Astrocyte (in vitro differentiated cells and primary cell): ENCODE results near the gene FECH. TPM values are rescaled to one million over a fixed set of nuclear protein-coding genes. Genes with fewer than 3 reads are reported as not detected.
"Not testable (repeated sequence)": the region's sequence is repeated elsewhere in the genome, so short reads cannot be mapped to it uniquely, and the experiment has no call there.

ENCODE experiments used
- DNase-seq: peaks from one replicate; pipeline ENCODE4 v3.0.0-alpha.2; 2010; ENCODE audit warnings: low read depth
- FAIRE-seq: peaks from 2 replicates; lab custom pipeline; 2011; peaks lifted over from hg19 to GRCh38; lab: Jason Lieb, UNC
- H2AFZ ChIP-seq: 2 replicates; pipeline ENCODE4 v1.6.0; 2012; ENCODE audit warnings: low read depth, low read length, inconsistent platforms
- H3K27ac ChIP-seq: 2 replicates; pipeline ENCODE4 v1.5.1; 2011; ENCODE audit warnings: low read depth, low read length, inconsistent platforms
- H3K27me3 ChIP-seq: 2 replicates; pipeline ENCODE4 v1.6.0; 2011; ENCODE audit warnings: low read length, inconsistent platforms; ENCODE audit not compliant: insufficient read depth
- H3K36me3 ChIP-seq: 2 replicates; pipeline ENCODE4 v1.5.1; 2011; ENCODE audit warnings: low read length, inconsistent platforms; ENCODE audit not compliant: insufficient read depth
- H3K4me1 ChIP-seq: 2 replicates; pipeline ENCODE4 v1.5.1; 2011; ENCODE audit warnings: low read length, inconsistent platforms; ENCODE audit not compliant: insufficient read depth
- H3K4me2 ChIP-seq: 2 replicates; pipeline ENCODE4 v1.6.0; 2012; ENCODE audit warnings: low read length, inconsistent platforms
- H3K4me3 ChIP-seq: 2 replicates; pipeline ENCODE4 v1.5.1; 2011; ENCODE audit warnings: low read depth, mild to moderate bottlenecking, low read length, inconsistent platforms; ENCODE audit not compliant: insufficient read depth
- H3K79me2 ChIP-seq: 2 replicates; pipeline ENCODE4 v1.6.0; 2012; ENCODE audit warnings: mild to moderate bottlenecking, low read length, inconsistent platforms; ENCODE audit not compliant: insufficient read depth
- H3K9ac ChIP-seq: 2 replicates; pipeline ENCODE4 v1.6.0; 2012; ENCODE audit warnings: mild to moderate bottlenecking, low read length, inconsistent platforms
- H3K9me3 ChIP-seq: 2 replicates; pipeline ENCODE4 v1.5.1; 2012; ENCODE audit warnings: low read depth, mild to moderate bottlenecking, low read length, inconsistent platforms; ENCODE audit not compliant: insufficient read depth
- H4K20me1 ChIP-seq: 2 replicates; pipeline ENCODE4 v1.6.0; 2012; ENCODE audit warnings: low read length, inconsistent platforms; ENCODE audit not compliant: insufficient read depth
- H3K27ac Mint-ChIP-seq: one replicate; pipeline ENCODE4 v1.8.0; 2021; ENCODE audit warnings: mild to moderate bottlenecking, mixed read lengths; ENCODE audit not compliant: unreplicated experiment
- H3K27me3 Mint-ChIP-seq: one replicate; pipeline ENCODE4 v1.8.0; 2021; ENCODE audit warnings: low read depth, mixed read lengths; ENCODE audit not compliant: unreplicated experiment
- H3K36me3 Mint-ChIP-seq: one replicate; pipeline ENCODE4 v1.8.0; 2021; ENCODE audit warnings: low read depth, mixed read lengths; ENCODE audit not compliant: unreplicated experiment
- H3K4me1 Mint-ChIP-seq: one replicate; pipeline ENCODE4 v1.8.0; 2021; ENCODE audit warnings: low read depth, mixed read lengths; ENCODE audit not compliant: unreplicated experiment
- H3K4me3 Mint-ChIP-seq: one replicate; pipeline ENCODE4 v1.8.0; 2021; ENCODE audit warnings: mild to moderate bottlenecking, moderate library complexity, mixed read lengths; ENCODE audit not compliant: unreplicated experiment
- H3K9me3 Mint-ChIP-seq: one replicate; pipeline ENCODE4 v1.8.0; 2021; ENCODE audit warnings: mild to moderate bottlenecking, mixed read lengths; ENCODE audit not compliant: unreplicated experiment
- CTCF ChIP-seq: IDR thresholded peaks from 2 replicates; pipeline ENCODE4 v1.5.1; 2011; ENCODE audit warnings: low read depth, mild to moderate bottlenecking, inconsistent platforms, low read length, moderate library complexity; ENCODE audit not compliant: insufficient read depth
- EZH2 ChIP-seq: IDR thresholded peaks from 2 replicates; pipeline ENCODE4 v1.6.1; 2012; ENCODE audit warnings: mild to moderate bottlenecking, low read length, inconsistent platforms; ENCODE audit not compliant: insufficient read depth
- total RNA-seq: library from RNA; stranded (reverse); gene quantifications from 2 replicates; pipeline ENCODE4 v1.2.1, GENCODE V29; 2021

FECH gene
- total RNA-seq, 1 donor from 2014 or later, result 25.1 TPM

GRCh38 chr18:57618910-57619309, 32.4 kb upstream of the FECH start:
- H3K4me2 ChIP-seq, result no peak overlapping the region
- H3K4me1 Mint-ChIP-seq, result peaks cover 8% of the 10 kb centered on the region
- no peak overlapping the region for H3K4me3 ChIP-seq
- no peak overlapping the region for H3K4me3 Mint-ChIP-seq
- H3K9ac ChIP-seq, result no peak overlapping the region
- H3K27ac ChIP-seq, result no peak overlapping the region
- DNase-seq, result no peak
- peaks cover 54% of the 10 kb centered on the region for H3K79me2 ChIP-seq
- no peak overlapping the region for H2AFZ ChIP-seq
- H4K20me1 ChIP-seq, result peaks cover 24% of the 10 kb centered on the region
- no peak for TF ChIP-seq CTCF
- TF ChIP-seq EZH2, result no peak
- H3K36me3 Mint-ChIP-seq, result peaks cover 13% of the 10 kb centered on the region
- no peak for FAIRE-seq
- H3K27me3 Mint-ChIP-seq, result no peaks in the 10 kb centered on the region
- H3K9me3 ChIP-seq, result no peaks in the 10 kb centered on the region
- H3K27ac Mint-ChIP-seq, result no peak overlapping the region
- peaks cover 25% of the 10 kb centered on the region for H3K36me3 ChIP-seq
- H3K4me1 ChIP-seq, result peaks cover 14% of the 10 kb centered on the region
- no peaks in the 10 kb centered on the region for H3K27me3 ChIP-seq
- no peaks in the 10 kb centered on the region for H3K9me3 Mint-ChIP-seq

GRCh38 chr18:57603871-57604270, 17.4 kb upstream of the FECH start:
- TF ChIP-seq CTCF (no peak), EZH2 (no peak)
- Histone ChIP-seq H3K9me3 (no peaks in the 10 kb centered on the region), H2AFZ (no peak overlapping the region), H3K9ac (no peak overlapping the region), H3K27ac (no peak overlapping the region), H3K4me1 (no peaks in the 10 kb centered on the region), H3K79me2 (no peaks in the 10 kb centered on the region), H3K36me3 (peaks cover 61% of the 10 kb centered on the region), H3K4me3 (no peak overlapping the region), H3K27me3 (no peaks in the 10 kb centered on the region), H3K4me2 (no peak overlapping the region), H4K20me1 (peaks cover 9% of the 10 kb centered on the region)
- no peaks in the 10 kb centered on the region for H3K27me3 Mint-ChIP-seq
- no peaks in the 10 kb centered on the region for H3K4me1 Mint-ChIP-seq
- peaks cover 23% of the 10 kb centered on the region for H3K36me3 Mint-ChIP-seq
- H3K4me3 Mint-ChIP-seq, result no peak overlapping the region
- H3K27ac Mint-ChIP-seq, result no peak overlapping the region
- FAIRE-seq (no peak), DNase-seq (no peak)
- H3K9me3 Mint-ChIP-seq, result no peaks in the 10 kb centered on the region

- Mint-ChIP-seq H3K4me3 (no peak overlapping the region), H3K27ac (no peak overlapping the region), H3K36me3 (peaks cover 8% of the 10 kb centered on the region), H3K9me3 (no peaks in the 10 kb centered on the region), H3K27me3 (no peaks in the 10 kb centered on the region), H3K4me1 (no peaks in the 10 kb centered on the region)
- H4K20me1 ChIP-seq, result no peaks in the 10 kb centered on the region
- no peak overlapping the region for H3K9ac ChIP-seq
- H3K4me2 ChIP-seq, result no peak overlapping the region
- peaks cover 4% of the 10 kb centered on the region for H3K36me3 ChIP-seq
- H3K27me3 ChIP-seq, result no peaks in the 10 kb centered on the region
- DNase-seq, result no peak
- TF ChIP-seq CTCF (no peak), EZH2 (no peak)
- no peak for FAIRE-seq
- H3K27ac ChIP-seq, result no peak overlapping the region
- no peaks in the 10 kb centered on the region for H3K9me3 ChIP-seq
- H2AFZ ChIP-seq, result no peak overlapping the region
- no peak overlapping the region for H3K4me3 ChIP-seq
- no peaks in the 10 kb centered on the region for H3K4me1 ChIP-seq
- no peaks in the 10 kb centered on the region for H3K79me2 ChIP-seq
Observed at GRCh38 chr18:57595347-57595746, 8.8 kb upstream of the FECH start.

GRCh38 chr18:57592716-57593115, 6.2 kb upstream of the FECH start:
- not testable (repeated sequence) for H3K79me2 ChIP-seq, H3K27ac ChIP-seq, H3K9me3 Mint-ChIP-seq, H3K4me1 ChIP-seq, H3K27me3 Mint-ChIP-seq, H4K20me1 ChIP-seq, H3K4me3 ChIP-seq, FAIRE-seq, H3K9me3 ChIP-seq, H3K9ac ChIP-seq, H2AFZ ChIP-seq, H3K4me3 Mint-ChIP-seq, H3K36me3 Mint-ChIP-seq, H3K4me1 Mint-ChIP-seq, H3K4me2 ChIP-seq, H3K27me3 ChIP-seq, DNase-seq, H3K27ac Mint-ChIP-seq, H3K36me3 ChIP-seq
